NCI-H446 (cell line): ENCODE results near the gene BAHD1.

Experiments
- DNase-seq, 2 experiments: peaks; one replicate each; lab custom pipeline; 2025; lab: John Stamatoyannopoulos, UW

Gene BAHD1

DNA sequence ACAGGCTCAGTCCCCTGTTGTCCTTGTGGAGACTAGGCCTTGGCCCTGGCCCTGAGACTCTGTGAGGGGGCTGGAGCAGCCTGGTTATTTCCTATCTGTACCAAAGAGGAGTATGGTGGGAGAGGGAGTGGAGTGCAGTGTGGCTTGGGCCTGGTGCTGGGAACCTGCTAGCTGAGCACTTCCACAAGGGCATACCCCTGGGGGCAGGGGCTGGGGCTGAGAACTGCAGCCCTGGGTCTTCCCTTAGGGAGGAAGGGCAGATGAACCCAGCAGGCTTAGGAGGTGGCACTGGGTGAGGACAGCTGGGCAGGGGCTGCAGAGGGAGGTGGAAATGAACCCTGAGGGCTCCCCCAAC lies 26.5 kb downstream of the BAHD1 start:
- DNase-seq = no peak

DNA sequence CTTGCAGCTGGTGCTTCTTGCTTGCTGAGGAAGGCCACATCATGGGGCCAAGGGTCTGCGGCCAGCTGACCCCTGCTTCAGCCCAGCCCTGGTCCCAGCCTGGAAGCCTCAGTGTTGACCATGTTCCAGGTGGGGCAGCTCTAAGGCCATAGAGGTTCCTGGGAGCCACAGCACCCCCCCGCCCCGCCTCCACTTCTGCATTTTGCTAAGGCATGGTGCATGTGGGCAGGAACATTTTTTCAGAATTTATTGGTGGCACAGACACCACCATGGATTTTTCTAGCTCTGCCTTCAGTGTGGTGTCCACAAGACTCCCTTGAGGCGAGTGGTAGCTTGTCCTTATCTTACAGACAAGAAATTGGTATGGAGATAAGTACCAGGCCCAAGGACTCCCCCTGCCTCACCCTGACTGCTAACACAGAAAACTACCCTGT lies 28.2 kb downstream of the BAHD1 start:
- DNase-seq = no peak

DNA sequence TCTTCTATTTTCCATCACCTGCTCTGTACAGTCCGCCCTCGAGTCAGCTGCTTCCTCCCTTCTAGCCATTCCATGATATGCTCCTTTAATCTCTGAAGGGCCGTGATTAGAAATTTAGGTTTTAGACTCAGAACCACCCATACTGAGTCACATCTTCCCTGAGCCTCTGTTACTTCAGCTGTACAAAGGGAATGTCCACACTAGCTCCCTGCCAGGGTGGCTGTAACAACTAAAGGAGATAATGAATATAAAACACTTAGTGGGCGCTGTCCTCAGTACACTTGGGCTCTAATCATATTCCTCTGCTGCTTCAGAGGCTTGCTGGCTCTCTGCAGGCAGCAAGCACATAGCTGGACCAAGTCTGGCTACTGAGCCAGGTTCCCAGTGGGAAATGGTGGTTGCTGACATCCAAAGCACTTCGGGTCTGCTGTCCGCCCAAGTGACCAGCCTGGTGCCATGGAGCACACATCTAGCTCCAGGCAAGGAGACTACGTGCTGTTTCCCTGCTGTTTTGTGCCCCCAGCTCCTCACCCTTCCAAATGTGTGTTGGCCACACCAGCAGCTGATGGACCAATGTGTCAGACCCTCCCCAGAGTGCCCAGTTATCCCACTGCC lies 29.1 kb downstream of the BAHD1 start:
- DNase-seq = no peak

- peak in 1 of 2 experiments; percentile 40 for DNase-seq
Measured at GRCh38 chr15:40470423-40471104, 29.8 kb downstream of the BAHD1 start, which contains the start of gene CHST14. CHST14 (plus strand) TSS chr15:40470984; CDS start chr15:40471214, 230 bp downstream.

DNA sequence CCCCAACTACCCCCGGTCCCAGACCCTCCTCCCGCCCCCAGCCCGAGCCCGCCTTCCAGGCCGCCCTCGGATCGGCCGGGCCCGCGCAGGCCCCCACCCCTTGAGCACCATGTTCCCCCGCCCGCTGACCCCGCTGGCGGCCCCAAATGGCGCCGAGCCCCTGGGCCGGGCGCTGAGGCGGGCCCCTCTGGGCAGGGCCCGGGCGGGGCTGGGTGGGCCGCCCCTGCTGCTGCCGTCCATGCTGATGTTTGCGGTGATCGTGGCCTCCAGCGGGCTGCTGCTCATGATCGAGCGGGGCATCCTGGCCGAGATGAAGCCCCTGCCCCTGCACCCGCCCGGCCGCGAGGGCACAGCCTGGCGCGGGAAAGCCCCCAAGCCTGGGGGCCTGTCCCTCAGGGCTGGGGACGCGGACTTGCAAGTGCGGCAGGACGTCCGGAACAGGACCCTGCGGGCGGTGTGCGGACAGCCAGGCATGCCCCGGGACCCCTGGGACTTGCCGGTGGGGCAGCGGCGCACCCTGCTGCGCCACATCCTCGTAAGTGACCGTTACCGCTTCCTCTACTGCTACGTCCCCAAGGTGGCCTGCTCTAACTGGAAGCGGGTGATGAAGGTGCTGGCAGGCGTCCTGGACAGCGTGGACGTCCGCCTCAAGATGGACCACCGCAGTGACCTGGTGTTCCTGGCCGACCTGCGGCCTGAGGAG lies 30.5 kb downstream of the BAHD1 start:
- no peak for DNase-seq

DNA sequence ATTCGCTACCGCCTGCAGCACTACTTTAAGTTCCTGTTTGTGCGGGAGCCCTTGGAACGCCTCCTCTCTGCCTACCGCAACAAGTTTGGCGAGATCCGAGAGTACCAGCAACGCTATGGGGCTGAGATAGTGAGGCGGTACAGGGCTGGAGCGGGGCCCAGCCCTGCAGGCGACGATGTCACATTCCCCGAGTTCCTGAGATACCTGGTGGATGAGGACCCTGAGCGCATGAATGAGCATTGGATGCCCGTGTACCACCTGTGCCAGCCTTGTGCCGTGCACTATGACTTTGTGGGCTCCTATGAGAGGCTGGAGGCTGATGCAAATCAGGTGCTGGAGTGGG lies 31.0 kb downstream of the BAHD1 start:
- DNase-seq = no peak

DNA sequence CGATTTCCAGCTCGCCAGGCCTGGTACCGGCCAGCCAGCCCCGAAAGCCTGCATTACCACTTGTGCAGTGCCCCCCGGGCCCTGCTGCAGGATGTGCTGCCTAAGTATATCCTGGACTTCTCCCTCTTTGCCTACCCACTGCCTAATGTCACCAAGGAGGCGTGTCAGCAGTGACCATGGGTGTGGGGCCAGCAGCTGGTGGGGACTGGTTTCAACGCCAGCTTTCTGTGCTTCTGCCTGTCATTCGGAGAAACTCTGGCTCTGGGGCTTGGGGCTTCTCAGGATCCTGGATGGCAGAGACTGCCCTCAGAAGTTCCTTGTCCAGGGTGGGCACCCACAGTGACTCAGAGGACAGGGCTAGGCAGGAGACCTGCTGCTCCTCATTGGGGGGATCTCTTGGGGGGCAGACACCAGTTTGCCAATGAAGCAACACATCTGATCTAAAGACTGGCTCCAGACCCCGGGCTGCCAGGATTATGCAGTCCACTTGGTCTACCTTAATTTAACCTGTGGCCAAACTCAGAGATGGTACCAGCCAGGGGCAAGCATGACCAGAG lies 31.5 kb downstream of the BAHD1 start:
- DNase-seq = no peak

DNA sequence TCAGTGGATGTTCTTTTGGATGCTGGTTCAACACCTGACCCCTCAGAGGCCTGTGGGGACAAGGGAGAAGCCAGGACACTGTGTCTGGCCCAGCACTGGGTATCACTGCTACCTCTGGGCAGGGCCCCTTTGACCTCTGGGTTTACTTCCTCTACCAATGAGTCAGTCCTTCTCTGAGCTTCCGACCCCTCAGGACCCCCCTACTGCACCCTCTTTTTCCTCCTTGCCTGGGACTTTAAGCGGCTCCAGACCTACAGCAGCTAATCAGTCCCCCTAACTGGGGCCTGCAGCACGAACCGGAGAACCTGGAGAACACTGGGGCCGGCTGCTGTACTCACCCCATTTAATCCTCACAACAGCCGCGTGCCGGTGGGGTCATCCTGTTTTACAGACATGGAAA lies 33.8 kb downstream of the BAHD1 start:
- no peak for DNase-seq

DNA sequence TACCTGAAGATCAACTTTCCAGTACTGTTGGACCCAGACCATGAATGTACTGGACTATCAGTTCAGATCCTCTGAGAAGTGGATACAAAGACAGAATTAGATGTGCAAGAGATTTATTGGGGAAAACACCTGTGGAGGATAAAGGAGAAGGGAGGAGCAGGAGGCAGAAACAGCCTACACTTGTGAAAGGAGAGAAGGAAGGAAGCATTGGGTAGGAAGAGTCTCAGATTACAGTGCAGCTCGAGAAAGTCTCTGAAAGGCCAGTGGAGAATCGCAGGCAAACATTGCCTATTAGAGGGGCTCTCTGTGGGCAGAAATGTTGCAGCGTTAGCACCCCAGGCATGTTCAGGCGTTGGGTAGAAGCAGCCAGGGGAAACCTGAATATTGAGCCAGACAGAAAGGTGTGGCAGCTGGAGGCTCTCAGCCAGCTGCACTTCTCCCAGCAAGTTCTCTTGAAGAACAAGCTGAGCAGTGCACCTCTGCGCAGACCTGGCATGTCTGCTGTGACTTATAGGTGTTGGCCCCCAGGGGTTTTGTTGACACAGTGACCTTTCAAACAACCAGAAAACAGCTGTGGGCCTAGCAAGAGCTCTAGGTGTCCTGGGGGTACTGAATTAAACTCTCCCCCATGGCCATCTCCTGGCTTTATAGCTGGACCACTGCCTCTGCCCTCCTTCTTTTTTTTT lies 37.0 kb downstream of the BAHD1 start:
- no peak for DNase-seq

DNA sequence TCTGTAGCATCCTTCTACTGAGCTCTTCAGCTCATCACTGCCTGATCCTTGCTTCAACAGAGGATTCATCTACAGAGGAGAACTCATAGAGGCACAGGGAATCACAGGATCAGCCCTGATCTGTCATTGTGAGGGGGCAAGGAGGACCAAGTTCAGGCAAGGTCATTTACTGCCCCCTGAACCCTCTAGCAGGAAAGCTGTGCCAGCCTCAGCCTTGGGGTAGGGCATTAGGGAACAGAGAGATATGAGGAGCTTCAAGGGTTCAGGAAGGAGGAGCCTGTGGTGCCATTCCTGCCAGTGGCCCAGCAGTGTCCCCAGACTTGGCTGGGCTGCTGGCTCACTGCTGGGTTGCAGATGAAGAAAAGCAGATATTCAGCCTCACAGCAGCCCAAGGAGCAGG lies 38.3 kb downstream of the BAHD1 start:
- DNase-seq = no peak

DNA sequence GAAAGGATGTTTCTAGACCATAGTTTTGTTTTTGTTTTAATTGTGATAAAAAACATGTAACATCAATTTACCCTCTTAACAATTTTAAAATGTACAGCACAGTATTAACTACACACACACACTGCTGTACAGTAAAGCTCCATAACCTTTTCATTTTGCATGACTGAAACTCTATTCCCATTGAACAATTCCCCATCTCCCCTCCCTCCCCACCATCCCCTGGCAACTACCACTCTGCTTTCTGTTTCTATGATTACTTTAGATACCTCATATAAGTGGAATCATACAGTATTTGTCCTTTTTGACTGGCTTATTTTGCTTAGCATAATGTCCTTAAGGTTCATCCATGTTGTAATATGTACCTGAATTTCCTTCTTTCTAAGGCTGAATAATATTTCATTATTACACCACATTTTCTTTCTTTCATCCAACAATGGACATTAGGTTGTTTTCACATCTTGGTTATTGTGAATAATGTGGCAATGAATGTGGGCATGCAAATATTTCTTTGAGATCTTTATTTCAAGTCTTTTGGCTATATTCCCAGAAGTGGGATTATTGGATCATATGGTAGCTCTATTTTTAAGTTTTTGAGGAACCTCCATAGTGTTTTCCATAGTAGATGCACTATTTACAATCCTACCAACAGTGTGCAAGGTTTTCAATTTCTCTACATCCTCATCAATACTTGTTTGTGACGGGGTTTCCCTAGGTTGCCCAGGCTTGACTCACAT lies 40.8 kb downstream of the BAHD1 start:
- no peak for DNase-seq

DNA sequence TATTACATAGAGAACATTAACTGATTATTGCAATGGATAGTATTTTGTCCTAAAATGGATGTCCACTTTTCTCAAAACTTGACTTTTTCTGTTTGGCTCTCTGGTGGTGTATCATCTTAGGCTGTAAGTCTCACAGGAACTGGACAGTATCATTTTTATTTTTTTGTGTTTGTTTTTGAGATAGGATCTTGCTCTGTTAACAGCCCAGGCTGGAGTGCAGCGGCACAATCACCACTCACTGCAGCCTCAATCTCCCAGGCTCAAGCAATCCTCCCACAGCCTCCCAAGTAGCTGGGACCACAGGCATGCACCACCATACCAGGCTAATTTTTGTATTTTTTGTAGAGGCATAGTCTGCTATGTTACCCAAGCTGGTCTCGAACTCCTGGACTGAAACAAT lies 43.2 kb downstream of the BAHD1 start:
- DNase-seq = no peak

- no peak for DNase-seq
Measured at GRCh38 chr15:40486066-40486770, 45.5 kb downstream of the BAHD1 start.

GRCh38 chr15:40487816-40488682 lies 47.3 kb downstream of the BAHD1 start:
- no peak for DNase-seq

GRCh38 chr15:40489274-40490175 lies 48.8 kb downstream of the BAHD1 start:
- DNase-seq = no peak

DNA sequence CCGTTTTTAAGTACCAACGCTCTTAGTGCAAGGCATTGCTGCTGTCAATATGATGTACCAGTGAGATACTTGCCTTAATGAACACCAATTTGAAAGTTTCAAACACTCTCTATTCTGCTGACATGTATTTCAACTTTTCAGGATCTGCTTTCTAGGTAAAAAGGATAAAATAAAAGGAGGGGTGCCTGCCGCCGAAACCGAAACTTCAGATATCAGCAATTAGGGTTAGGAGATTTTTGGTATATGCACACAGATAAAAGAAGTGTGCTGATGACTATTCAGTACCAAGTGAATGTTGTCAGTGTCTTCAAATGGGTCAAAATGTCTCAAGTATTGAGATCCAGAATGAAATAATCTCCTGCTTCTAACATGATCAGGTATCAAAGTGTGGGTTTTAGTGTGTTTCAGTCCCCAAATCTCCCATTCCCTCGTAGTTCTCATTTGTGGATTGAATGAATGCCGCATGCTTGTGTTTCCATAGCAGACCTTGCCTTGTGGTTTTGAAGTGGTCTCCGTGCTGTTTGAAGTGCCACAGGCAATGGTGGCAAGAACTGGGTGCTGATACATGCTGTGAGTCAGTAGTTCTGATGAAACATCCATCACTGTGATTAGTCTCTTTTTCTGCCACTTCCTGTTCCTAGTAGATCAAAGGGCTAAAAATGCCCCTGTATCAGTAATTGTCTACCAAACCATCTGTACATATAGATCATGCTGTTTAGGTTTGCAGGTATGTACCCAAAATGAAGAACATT lies 52.5 kb downstream of the BAHD1 start:
- DNase-seq = no peak

- DNase-seq = no peak
Measured at GRCh38 chr15:40495516-40495915, 54.8 kb downstream of the BAHD1 start.

GRCh38 chr15:40498418-40498817 lies 57.7 kb downstream of the BAHD1 start:
- no peak for DNase-seq
